Activated CD8-positive, alpha-beta memory T cell treated with anti-CD3 and anti-CD28 coated beads, Interleukin-2, amount 50 U/mL, for 4 hours (primary cell): Measurements from ENCODE around the gene C1orf87.

Source experiments
- DNase-seq: peaks from one replicate; pipeline ENCODE4 v3.0.0-alpha.2; 2020

Gene C1orf87

DNA sequence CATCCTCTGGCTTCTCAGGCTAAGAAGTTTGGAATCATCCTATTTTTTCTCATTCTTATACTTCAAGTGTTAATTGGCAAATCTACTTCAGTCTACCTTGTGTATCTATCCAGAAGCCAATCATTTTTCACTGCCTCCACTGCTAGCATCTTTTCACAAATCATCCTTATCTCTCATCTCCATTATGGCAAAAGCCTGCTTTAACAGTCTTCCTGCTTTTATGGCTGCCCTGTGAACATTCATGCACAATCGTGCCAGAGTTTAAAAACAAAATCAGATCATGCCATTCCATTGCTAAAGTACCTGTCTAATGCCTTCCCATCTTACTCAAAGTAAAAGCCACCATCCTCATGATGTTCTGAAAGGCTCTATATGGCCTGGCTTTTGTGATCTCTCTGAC, 127.8 kb downstream of the C1orf87 start:
- no peak for DNase-seq
